ENCODE results near the gene ST14.
"Not testable (repeated sequence)": the region's sequence is repeated elsewhere in the genome, so short reads cannot be mapped to it uniquely, and the experiment has no call there.

Gene ST14

GRCh38 chr11:130243816-130244215 is 84.2 kb downstream of the ST14 start:
- no peak for DNase-seq (ENCODE audit: low read depth)
- no peak for TF ChIP-seq CTCF (conservative IDR thresholded peaks at IDR 0.05; ENCODE audit: control insufficient read depth, insufficient read depth, low read depth, low read length)

GRCh38 chr11:130244848-130245247 is 85.3 kb downstream of the ST14 start:
- no peak for DNase-seq (ENCODE audit: low read depth)
- no peak overlapping the region for H3K4me3 ChIP-seq (ENCODE audit: control insufficient read depth, low read depth, low read length)
- TF ChIP-seq CTCF (conservative IDR thresholded peaks at IDR 0.05; ENCODE audit: control insufficient read depth, insufficient read depth, low read depth, low read length): no peak

More at GRCh38 chr11:130243816-130244215, 84.2 kb downstream of the ST14 start:
- no peak overlapping the region for H3K4me3 ChIP-seq (ENCODE audit: control insufficient read depth, low read depth, low read length)

GRCh38 chr11:130245375-130245774 is 85.8 kb downstream of the ST14 start:
- not testable (repeated sequence) for DNase-seq (ENCODE audit: low read depth); H3K4me3 ChIP-seq (ENCODE audit: control insufficient read depth, low read depth, low read length)

GRCh38 chr11:130246270-130246669 is 86.7 kb downstream of the ST14 start:
- DNase-seq (ENCODE audit: low read depth): no peak
- no peak for TF ChIP-seq CTCF (conservative IDR thresholded peaks at IDR 0.05; ENCODE audit: control insufficient read depth, insufficient read depth, low read depth, low read length)
- no peak overlapping the region for H3K4me3 ChIP-seq (ENCODE audit: control insufficient read depth, low read depth, low read length)

- peak; percentile 72 for DNase-seq (ENCODE audit: low read depth)
These were observed 87.2 kb downstream of the ST14 start for GRCh38 chr11:130246738-130247137.

GRCh38 chr11:130247319-130247718 is 87.7 kb downstream of the ST14 start:
- TF ChIP-seq CTCF (conservative IDR thresholded peaks at IDR 0.05; ENCODE audit: control insufficient read depth, insufficient read depth, low read depth, low read length): no peak
- DNase-seq (ENCODE audit: low read depth): no peak

More at GRCh38 chr11:130246738-130247137, 87.2 kb downstream of the ST14 start:
- TF ChIP-seq CTCF (conservative IDR thresholded peaks at IDR 0.05; ENCODE audit: control insufficient read depth, insufficient read depth, low read depth, low read length): no peak
- no peak overlapping the region for H3K4me3 ChIP-seq (ENCODE audit: control insufficient read depth, low read depth, low read length)

GRCh38 chr11:130249371-130249770 is 89.8 kb downstream of the ST14 start:
- DNase-seq (ENCODE audit: low read depth): no peak
- TF ChIP-seq CTCF (conservative IDR thresholded peaks at IDR 0.05; ENCODE audit: control insufficient read depth, insufficient read depth, low read depth, low read length): no peak
- no peak overlapping the region for H3K4me3 ChIP-seq (ENCODE audit: control insufficient read depth, low read depth, low read length)

More at GRCh38 chr11:130247319-130247718, 87.7 kb downstream of the ST14 start:
- no peak overlapping the region for H3K4me3 ChIP-seq (ENCODE audit: control insufficient read depth, low read depth, low read length)

- not testable (repeated sequence) for H3K4me3 ChIP-seq (ENCODE audit: control insufficient read depth, low read depth, low read length); DNase-seq (ENCODE audit: low read depth)
These were observed 90.3 kb downstream of the ST14 start for GRCh38 chr11:130249929-130250328.

- H3K4me3 ChIP-seq (ENCODE audit: control insufficient read depth, low read depth, low read length); DNase-seq (ENCODE audit: low read depth): not testable (repeated sequence)
These were observed 92.2 kb downstream of the ST14 start for GRCh38 chr11:130251763-130252162.
